ENCODE results near the gene PPID. TPM values are rescaled to one million over a fixed set of nuclear protein-coding genes. Genes with fewer than 3 reads are reported as not detected.
"Not testable (repeated sequence)": the region's sequence is repeated elsewhere in the genome, so short reads cannot be mapped to it uniquely, and the experiment has no call there.

Gene PPID
- total RNA-seq, 1 experiment from 2014 or later: 39.7 TPM

GRCh38 chr4:158667651-158668198, 55.5 kb downstream of the PPID start:
- DNase-seq (ENCODE audit: low spot score): peak; percentile 20

DNA sequence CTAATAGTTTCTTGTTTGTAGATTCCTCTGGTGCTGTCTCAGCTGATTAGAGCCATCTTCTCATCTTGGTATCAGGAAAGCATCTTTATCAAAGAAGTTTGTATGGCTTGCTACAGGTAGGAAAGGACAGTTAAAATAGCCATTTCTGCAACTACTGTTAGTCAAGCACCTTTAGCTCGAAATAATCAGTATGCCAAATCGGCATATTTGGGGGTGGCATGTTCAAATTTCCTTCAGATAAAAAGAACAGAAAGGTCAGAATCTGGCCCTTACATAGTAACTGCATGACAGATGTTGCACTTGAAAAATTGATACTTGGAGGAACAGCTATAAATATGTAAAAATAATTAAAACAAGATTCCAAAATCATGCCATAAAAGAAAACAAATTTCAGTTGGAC, 56.3 kb downstream of the PPID start:
- DNase-seq (ENCODE audit: low spot score): no peak

DNA sequence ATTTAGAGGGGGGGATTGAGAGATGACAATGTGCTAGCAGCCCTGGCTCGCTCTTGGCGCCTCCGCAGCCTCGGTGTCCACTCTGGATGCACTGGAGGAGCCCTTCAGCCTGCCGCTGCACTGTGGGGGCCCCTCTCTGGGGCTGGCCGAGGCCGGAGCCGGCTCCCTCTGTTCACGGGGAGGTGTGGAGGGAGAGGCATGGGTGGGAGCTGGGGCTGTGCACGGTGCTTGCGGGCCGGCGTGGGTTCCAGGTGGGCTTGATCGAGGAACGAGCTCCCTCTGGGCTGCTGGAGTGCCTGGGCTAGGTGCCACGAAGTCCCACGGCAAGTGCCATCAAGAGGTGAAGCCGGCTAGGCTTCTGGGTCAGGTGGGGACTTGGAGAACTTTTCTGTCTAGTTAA, 58.4 kb downstream of the PPID start:
- DNase-seq (ENCODE audit: low spot score): no peak

DNA sequence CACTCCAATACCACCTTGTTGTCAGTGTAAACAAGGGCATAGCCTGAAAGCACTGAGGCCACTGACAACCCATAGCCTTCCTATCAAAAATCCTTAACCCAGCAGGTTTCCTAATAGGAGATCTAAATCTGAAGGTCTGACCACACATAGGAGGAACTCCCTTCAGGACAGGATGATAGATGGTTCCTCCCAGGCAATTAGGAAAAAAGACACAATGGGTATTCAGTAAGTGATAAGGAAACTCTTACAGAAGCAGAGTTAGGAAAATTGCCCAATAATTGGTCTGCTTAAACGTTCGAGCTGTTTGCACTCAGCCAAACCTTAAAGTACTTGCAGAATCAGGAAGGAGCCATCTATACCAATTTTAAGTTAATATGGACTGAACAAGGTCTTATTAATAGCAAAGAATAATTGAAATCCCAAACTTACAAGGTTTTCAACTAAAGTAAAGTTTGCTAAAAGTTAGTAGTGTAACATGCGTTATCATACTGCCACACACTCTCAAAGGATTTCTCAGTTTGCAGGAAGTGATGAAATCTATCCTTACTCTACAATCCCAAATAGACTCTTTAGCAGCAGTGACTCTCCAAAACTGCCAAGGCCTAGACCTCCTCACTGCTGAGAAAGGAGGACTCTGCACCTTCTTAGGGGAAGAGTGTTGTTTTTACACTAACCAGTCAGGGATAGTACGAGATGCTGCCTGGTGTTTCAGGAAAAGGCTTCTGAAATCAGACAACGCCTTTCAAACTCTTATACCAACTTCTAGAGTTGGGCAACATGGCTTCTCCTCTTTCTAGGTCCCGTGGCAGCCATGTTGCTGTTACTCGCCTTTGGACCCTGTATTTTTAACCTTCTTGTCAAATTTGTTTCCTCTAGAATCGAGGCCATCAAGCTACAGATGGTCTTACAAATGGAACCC, 59.2 kb downstream of the PPID start:
- not testable (repeated sequence) for DNase-seq (ENCODE audit: low spot score)

- not testable (repeated sequence) for DNase-seq (ENCODE audit: low spot score)
Measured at GRCh38 chr4:158663255-158663654, 59.9 kb downstream of the PPID start.

Other genes with a start within 250 kb of the PPID start
- gene RXFP1, start 201.5 kb downstream of the PPID start, total RNA-seq (2014; rRNA removed; shearing (Covaris generic)): not detected in 2 replicates
- 19.0 and 29.8 TPM in 2 replicates for gene C4orf46, start 51.5 kb downstream of the PPID start, total RNA-seq (2014; rRNA removed; shearing (Covaris generic))
- 18.5 and 18.7 TPM in 2 replicates for gene ETFDH, start 51.1 kb downstream of the PPID start, total RNA-seq (2014; rRNA removed; shearing (Covaris generic))
- 5.2 and 5.7 TPM in 2 replicates for gene FNIP2, start 45.6 kb upstream of the PPID start, total RNA-seq (2014; rRNA removed; shearing (Covaris generic))